PC-9 (cell line): ENCODE measurements around the gene RANGAP1. TPM values are rescaled to one million over a fixed set of nuclear protein-coding genes. Genes with fewer than 3 reads are reported as not detected.

Experiments used
- BruUV-seq: library from RNA; stranded (reverse); fragments of 400-500 nt; replicated peaks from 2 replicates; lab custom pipeline; 2021; lab: Mats Ljungman, UMichigan
- CTCF ChIA-PET: fragments of 300-600 bp; sonication (Branson Sonifier 250); formaldehyde crosslinking; loops from one replicate; lab custom pipeline; 2022; ENCODE audit warnings: antibody characterized with exemption; lab: Charles Lee
- POLR2A ChIA-PET: fragments of 300-600 bp; sonication (Branson Sonifier 250); formaldehyde crosslinking; loops from one replicate; lab custom pipeline; 2022; ENCODE audit warnings: antibody characterized with exemption; ENCODE audit not compliant: unreplicated experiment; lab: Charles Lee
- DNase-seq, 2 experiments: peaks; one replicate each; pipeline versions ENCODE4 v3.0.0 to v3.0.0-alpha.2; 2015 to 2022; ENCODE audit warnings: mixed read lengths in 1 of 2
- H2AFZ ChIP-seq: fragments of 200-600 bp; sonication (generic); 2 replicates; pipeline ENCODE4 v1.8.1; 2017; ENCODE audit warnings: antibody characterized with exemption
- H3F3A ChIP-seq: fragments of 200-600 bp; sonication (generic); 2 replicates; pipeline ENCODE4 v1.8.1; 2017; ENCODE audit warnings: antibody characterized with exemption, mild to moderate bottlenecking, low read depth; ENCODE audit not compliant: insufficient read depth
- H3K27ac ChIP-seq: fragments of 200-600 bp; sonication (generic); 2 replicates; pipeline ENCODE4 v1.6.1; 2016; ENCODE audit warnings: mixed run types
- H3K27me3 ChIP-seq: fragments of 200-600 bp; sonication (generic); 2 replicates; pipeline ENCODE4 v1.6.1; 2016; ENCODE audit warnings: low read depth, mixed run types; ENCODE audit not compliant: insufficient read depth
- H3K36me3 ChIP-seq: fragments of 200-600 bp; sonication (generic); 2 replicates; pipeline ENCODE4 v1.6.1; 2016; ENCODE audit warnings: low read depth, mixed run types
- H3K4me1 ChIP-seq: fragments of 200-600 bp; sonication (generic); replicated peaks from 2 replicates; pipeline ENCODE4 v1.6.1; 2016; ENCODE audit warnings: mixed run types; ENCODE audit not compliant: insufficient read depth
- H3K4me2 ChIP-seq: fragments of 200-600 bp; sonication (generic); 2 replicates; pipeline ENCODE4 v1.6.1; 2017; ENCODE audit warnings: mixed run types
- H3K4me3 ChIP-seq: fragments of 200-600 bp; sonication (generic); 2 replicates; pipeline ENCODE4 v1.6.1; 2016; ENCODE audit warnings: mixed run types
- H3K79me2 ChIP-seq: fragments of 200-600 bp; sonication (generic); 2 replicates; pipeline ENCODE4 v1.6.1; 2017; ENCODE audit warnings: low read depth, mixed run types
- H3K9me2 ChIP-seq: fragments of 200-600 bp; sonication (generic); 2 replicates; pipeline ENCODE4 v1.8.1; 2017; ENCODE audit warnings: mild to moderate bottlenecking; ENCODE audit not compliant: insufficient read depth
- H3K9me3 ChIP-seq: fragments of 200-600 bp; sonication (generic); 2 replicates; pipeline ENCODE4 v1.8.1; 2016; ENCODE audit warnings: low read depth; ENCODE audit not compliant: insufficient read depth
- H4K20me1 ChIP-seq: fragments of 200-600 bp; sonication (generic); 2 replicates; pipeline ENCODE4 v1.8.1; 2017; ENCODE audit not compliant: insufficient read depth
- EZH2 ChIP-seq: fragments of 200-600 bp; sonication (generic); IDR thresholded peaks from 2 replicates; pipeline ENCODE4 v1.8.0; 2017; ENCODE audit warnings: antibody characterized with exemption, low read depth
- intact Hi-C: fragments of 100-400 bp; cut with micrococcal nuclease; formaldehyde crosslinking; loops from one replicate; pipeline ENCODE4 v1.10.0; 2022; ENCODE audit not compliant: unreplicated experiment
- total RNA-seq: library from RNA; stranded (reverse); gene quantifications from 2 replicates; pipeline ENCODE4 v1.2.3, GENCODE V29; 2021
- TF ChIP-seq, protein P1 (sequence below): fragments of 200-600 bp; sonication (generic); conservative IDR thresholded peaks from 2 replicates; pipeline ENCODE4 v1.6.1; 2017; ENCODE audit warnings: mixed run types, antibody characterized with exemption, mild to moderate bottlenecking, moderate library complexity

RANGAP1 gene
- total RNA-seq, 1 experiment from 2014 or later, result 142 TPM

- DNase-seq, result no peak
Measured at GRCh38 chr22:41245917-41246499, 40.0 kb downstream of the RANGAP1 start.

DNA sequence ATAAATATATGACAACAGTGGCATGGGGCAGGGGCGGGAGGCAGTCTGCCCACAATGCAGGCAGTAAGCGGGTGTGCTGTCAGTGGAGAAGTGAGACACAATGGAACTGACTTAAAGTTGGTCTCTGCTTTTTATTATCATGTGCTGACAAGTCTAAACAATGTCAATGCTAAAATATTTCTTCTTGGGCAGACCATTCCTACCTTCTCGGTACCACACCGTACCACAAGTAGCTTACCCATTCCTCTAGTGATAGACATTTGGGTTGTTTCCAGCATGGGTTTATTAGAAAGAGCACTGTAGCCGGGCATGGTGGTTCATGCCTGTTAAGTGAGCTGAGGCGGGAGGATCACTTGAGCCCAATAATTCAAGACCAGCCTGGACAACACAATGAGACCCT lies 42.6 kb downstream of the RANGAP1 start:
- Histone ChIP-seq H4K20me1 (peaks cover 7% of the 10 kb centered on the region; the same call in 1 of the 2 replicates), H3K27ac (no peak overlapping the region), H2AFZ (no peak overlapping the region), H3K4me2 (no peak overlapping the region), H3K79me2 (no peaks in the 10 kb centered on the region), H3K4me3 (no peak overlapping the region), H3K9me2 (no peaks in the 10 kb centered on the region), H3K36me3 (peaks cover 9% of the 10 kb centered on the region; the same call in 1 of the 2 replicates), H3K27me3 (no peaks in the 10 kb centered on the region), H3K4me1 (no peaks in the 10 kb centered on the region), H3F3A (peaks cover 62% of the 10 kb centered on the region), H3K9me3 (no peaks in the 10 kb centered on the region)
- no peak for TF ChIP-seq EZH2
- TF ChIP-seq, protein P1, sequence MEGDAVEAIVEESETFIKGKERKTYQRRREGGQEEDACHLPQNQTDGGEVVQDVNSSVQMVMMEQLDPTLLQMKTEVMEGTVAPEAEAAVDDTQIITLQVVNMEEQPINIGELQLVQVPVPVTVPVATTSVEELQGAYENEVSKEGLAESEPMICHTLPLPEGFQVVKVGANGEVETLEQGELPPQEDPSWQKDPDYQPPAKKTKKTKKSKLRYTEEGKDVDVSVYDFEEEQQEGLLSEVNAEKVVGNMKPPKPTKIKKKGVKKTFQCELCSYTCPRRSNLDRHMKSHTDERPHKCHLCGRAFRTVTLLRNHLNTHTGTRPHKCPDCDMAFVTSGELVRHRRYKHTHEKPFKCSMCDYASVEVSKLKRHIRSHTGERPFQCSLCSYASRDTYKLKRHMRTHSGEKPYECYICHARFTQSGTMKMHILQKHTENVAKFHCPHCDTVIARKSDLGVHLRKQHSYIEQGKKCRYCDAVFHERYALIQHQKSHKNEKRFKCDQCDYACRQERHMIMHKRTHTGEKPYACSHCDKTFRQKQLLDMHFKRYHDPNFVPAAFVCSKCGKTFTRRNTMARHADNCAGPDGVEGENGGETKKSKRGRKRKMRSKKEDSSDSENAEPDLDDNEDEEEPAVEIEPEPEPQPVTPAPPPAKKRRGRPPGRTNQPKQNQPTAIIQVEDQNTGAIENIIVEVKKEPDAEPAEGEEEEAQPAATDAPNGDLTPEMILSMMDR, result no peak
- no TSS peak for BruUV-seq
- intact Hi-C loops, result no loop called here
- ChIA-PET POLR2A (interaction anchor here (0.6 kb wide), 1 partner anchor 378 kb away, joined by 6 read pairs; the partner anchor contains the start of gene XRCC6), CTCF (no interaction called here)
- no peak for DNase-seq

More at GRCh38 chr22:41245917-41246499, 40.0 kb downstream of the RANGAP1 start:
- TF ChIP-seq, protein P1, result 0 out of 2 replicates have a peak, but pooled peaks have one; percentile 12
- TF ChIP-seq EZH2, result no peak
- H4K20me1 ChIP-seq, result peaks cover 9% of the 10 kb centered on the region; the same call in 1 of the 2 replicates
- no peak overlapping the region for H3K27ac ChIP-seq
- H2AFZ ChIP-seq, result no peak overlapping the region
- no peaks in the 10 kb centered on the region for H3K79me2 ChIP-seq
- no peaks in the 10 kb centered on the region for H3K4me1 ChIP-seq
- H3K4me3 ChIP-seq, result no peak overlapping the region
- intact Hi-C loops, result no loop called here
- H3K27me3 ChIP-seq, result no peaks in the 10 kb centered on the region
- peaks cover 23% of the 10 kb centered on the region for H3K36me3 ChIP-seq
- H3K9me3 ChIP-seq, result no peaks in the 10 kb centered on the region
- peaks cover 45% of the 10 kb centered on the region for H3F3A ChIP-seq
- CTCF ChIA-PET, result no interaction called here
- no peak overlapping the region for H3K4me2 ChIP-seq
- H3K9me2 ChIP-seq, result no peaks in the 10 kb centered on the region
- POLR2A ChIA-PET, result interaction anchor here (0.6 kb wide), 1 partner anchor 23 kb away, joined by 4 read pairs; no protein-coding TSS in a partner anchor
- BruUV-seq, result no TSS peak

DNA sequence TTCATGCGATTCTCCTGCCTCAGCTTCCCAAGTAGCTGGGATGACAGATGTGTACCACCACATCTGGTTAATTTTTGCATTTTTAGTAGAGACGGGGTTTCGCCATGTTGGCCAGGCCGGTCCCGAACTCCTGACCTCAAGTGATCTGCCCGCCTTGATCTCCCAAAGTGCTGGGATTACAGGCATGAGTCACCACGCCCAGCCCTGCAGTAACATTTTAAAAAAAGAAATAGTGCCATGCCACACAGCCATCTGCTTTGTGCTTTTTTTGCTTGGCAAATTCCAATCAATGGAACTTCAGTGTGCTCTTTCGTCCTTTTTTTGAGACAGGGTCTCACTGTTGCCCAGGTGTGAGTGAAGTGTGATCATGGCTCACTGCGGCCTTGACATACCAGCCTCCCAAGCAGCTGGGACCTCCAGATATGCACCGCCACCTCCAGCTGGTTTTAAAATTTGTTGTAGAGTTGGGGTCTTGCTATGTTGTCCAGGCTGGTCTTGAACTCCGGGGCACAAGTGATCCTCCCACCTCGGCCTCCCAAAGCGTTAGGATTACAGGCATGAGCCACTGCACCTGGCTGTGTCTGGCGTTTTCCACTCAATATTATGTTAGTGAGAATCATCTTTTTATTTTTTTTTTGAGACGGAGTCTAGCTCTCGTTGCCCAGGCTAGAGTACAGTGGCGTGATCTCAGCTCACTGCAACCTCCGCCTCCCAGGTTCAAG lies 43.4 kb downstream of the RANGAP1 start:
- CTCF ChIA-PET, result no interaction called here
- no TSS peak for BruUV-seq
- POLR2A ChIA-PET, result interaction anchor here (0.6 kb wide), 3 partner anchors 35 to 379 kb away, joined by 3 to 6 read pairs (median 4); partner anchors contain the start of gene XRCC6

More for the DNA sequence above, 43.4 kb downstream of the RANGAP1 start:
- no peaks in the 10 kb centered on the region for H3K27me3 ChIP-seq
- no peaks in the 10 kb centered on the region for H3K79me2 ChIP-seq
- TF ChIP-seq, protein P1, result no peak
- no peak for TF ChIP-seq EZH2
- H2AFZ ChIP-seq, result no peak overlapping the region
- no peaks in the 10 kb centered on the region for H3K9me2 ChIP-seq
- no peaks in the 10 kb centered on the region for H3K9me3 ChIP-seq
- no peak overlapping the region for H3K27ac ChIP-seq
- H3K4me2 ChIP-seq, result no peak overlapping the region
- no peak for DNase-seq
- H3F3A ChIP-seq, result peaks cover 60% of the 10 kb centered on the region
- intact Hi-C loops, result no loop called here
- peaks cover 5% of the 10 kb centered on the region; the same call in 1 of the 2 replicates for H4K20me1 ChIP-seq
- H3K4me3 ChIP-seq, result no peak overlapping the region
- H3K36me3 ChIP-seq, result peaks cover 5% of the 10 kb centered on the region; the same call in 1 of the 2 replicates
- H3K4me1 ChIP-seq, result no peaks in the 10 kb centered on the region
